ENCODE results near the gene CRADD.

CRADD gene

DNA sequence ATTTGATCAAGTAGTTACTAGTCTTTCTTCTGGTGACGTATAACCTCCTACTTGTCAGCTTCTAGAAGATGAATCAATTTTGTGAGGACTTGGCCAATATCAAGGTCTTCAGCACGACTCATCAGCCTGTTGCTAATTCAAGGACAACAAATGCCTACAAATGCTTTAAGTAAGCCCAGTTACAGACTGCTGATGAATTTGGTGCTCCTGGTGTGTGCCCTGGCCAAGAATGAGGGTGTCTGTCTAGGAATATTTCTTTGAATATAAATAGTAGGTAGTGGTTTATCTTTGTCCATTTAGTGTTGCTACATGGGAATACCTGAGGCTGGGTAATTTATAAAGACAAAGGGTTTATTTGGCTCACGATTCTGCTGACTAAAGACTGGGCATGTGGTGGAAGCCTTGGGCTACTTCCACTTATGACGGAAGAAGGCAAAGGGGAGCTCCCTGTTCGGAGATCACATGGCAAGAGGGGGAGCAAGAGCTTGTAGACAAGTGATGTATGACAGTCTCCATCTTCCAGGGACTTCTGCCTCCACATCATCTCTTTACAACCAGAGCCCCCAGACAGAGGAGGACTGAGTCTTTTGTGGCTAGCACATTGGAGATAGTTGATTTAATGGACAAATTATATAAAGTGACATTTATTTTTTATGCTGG is 180.2 kb downstream of the CRADD start:
- Histone ChIP-seq H3K4me3 (ENCODE audit: low read depth, low read length) (no peak overlapping the region), H3K9me3 (ENCODE audit: control insufficient read depth, low read length) (no peaks in the 10 kb centered on the region), H2AFZ (no peak overlapping the region), H3K4me2 (ENCODE audit: low read length) (no peak overlapping the region), H3K79me2 (no peaks in the 10 kb centered on the region), H3K27ac (no peak overlapping the region), H3K9ac (no peak overlapping the region), H3K4me1 (peaks cover 3% of the 10 kb centered on the region), H3K36me3 (ENCODE audit: control insufficient read depth, insufficient read depth, low read length) (no peaks in the 10 kb centered on the region), H3K27me3 (ENCODE audit: control insufficient read depth, insufficient read depth, low read length) (no peaks in the 10 kb centered on the region)
- TF ChIP-seq CTCF (IDR thresholded peaks at IDR 0.05): no peak

GRCh38 chr12:93857991-93858447 is 180.8 kb downstream of the CRADD start:
- Histone ChIP-seq H3K79me2 (no peaks in the 10 kb centered on the region), H2AFZ (no peak overlapping the region), H3K4me2 (ENCODE audit: low read length) (no peak overlapping the region), H3K27me3 (ENCODE audit: control insufficient read depth, insufficient read depth, low read length) (no peaks in the 10 kb centered on the region), H3K36me3 (ENCODE audit: control insufficient read depth, insufficient read depth, low read length) (no peaks in the 10 kb centered on the region), H3K9me3 (ENCODE audit: control insufficient read depth, low read length) (no peaks in the 10 kb centered on the region), H3K9ac (no peak overlapping the region), H3K27ac (no peak overlapping the region), H3K4me1 (no peaks in the 10 kb centered on the region), H3K4me3 (ENCODE audit: low read depth, low read length) (no peak overlapping the region)
- no peak for TF ChIP-seq CTCF (IDR thresholded peaks at IDR 0.05)

GRCh38 chr12:93860668-93861373 is 183.6 kb downstream of the CRADD start:
- no peaks in the 10 kb centered on the region for H3K9me3 ChIP-seq (ENCODE audit: control insufficient read depth, low read length)
- H2AFZ ChIP-seq: no peak overlapping the region
- H3K36me3 ChIP-seq (ENCODE audit: control insufficient read depth, insufficient read depth, low read length): no peaks in the 10 kb centered on the region
- no peak overlapping the region for H3K4me2 ChIP-seq (ENCODE audit: low read length)
- H3K4me1 ChIP-seq: no peaks in the 10 kb centered on the region
- H3K9ac ChIP-seq: no peak overlapping the region
- H3K27ac ChIP-seq: no peak overlapping the region
- no peaks in the 10 kb centered on the region for H3K27me3 ChIP-seq (ENCODE audit: control insufficient read depth, insufficient read depth, low read length)
- no peak overlapping the region for H3K4me3 ChIP-seq (ENCODE audit: low read depth, low read length)
- H3K79me2 ChIP-seq: no peaks in the 10 kb centered on the region
- no peak for TF ChIP-seq CTCF (IDR thresholded peaks at IDR 0.05)

DNA sequence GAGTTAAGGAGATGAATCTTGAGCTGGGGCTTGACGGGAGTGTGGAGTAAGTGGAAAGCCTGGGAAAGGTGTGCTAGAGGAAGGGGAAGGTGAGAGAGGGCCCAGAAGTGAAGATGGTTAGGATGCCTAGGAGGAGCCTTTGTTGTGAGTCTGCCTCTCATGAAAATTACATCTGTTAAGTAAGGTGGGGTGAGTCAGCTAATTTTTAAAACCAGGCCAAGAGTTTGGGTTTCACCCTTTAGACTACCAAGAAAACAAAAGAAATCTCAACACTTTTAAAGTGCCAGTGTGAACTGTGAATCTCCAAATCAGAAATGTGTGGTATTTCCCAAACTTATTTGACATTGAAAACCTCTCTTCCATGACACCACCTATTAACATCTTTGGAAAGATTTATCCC is 185.2 kb downstream of the CRADD start:
- TF ChIP-seq CTCF (IDR thresholded peaks at IDR 0.05): no peak
- H3K27me3 ChIP-seq (ENCODE audit: control insufficient read depth, insufficient read depth, low read length): no peaks in the 10 kb centered on the region
- H3K4me1 ChIP-seq: no peaks in the 10 kb centered on the region
- no peak overlapping the region for H3K4me2 ChIP-seq (ENCODE audit: low read length)
- H3K9me3 ChIP-seq (ENCODE audit: control insufficient read depth, low read length): no peaks in the 10 kb centered on the region
- no peak overlapping the region for H3K9ac ChIP-seq
- no peak overlapping the region for H3K4me3 ChIP-seq (ENCODE audit: low read depth, low read length)
- H3K27ac ChIP-seq: no peak overlapping the region
- no peaks in the 10 kb centered on the region for H3K79me2 ChIP-seq
- H2AFZ ChIP-seq: no peak overlapping the region
- no peaks in the 10 kb centered on the region for H3K36me3 ChIP-seq (ENCODE audit: control insufficient read depth, insufficient read depth, low read length)

Measured in parathyroid adenoma (tissue), 2 donors.